HG03097 (cell line): Measurements from ENCODE around the gene COMT.
"Not testable (repeated sequence)": the region's sequence is repeated elsewhere in the genome, so short reads cannot be mapped to it uniquely, and the experiment has no call there.

Source experiments
- ATAC-seq: cut with Tn5 transposase; IDR thresholded peaks from one replicate; pipeline ENCODE4 v1.9.1; 2021; ENCODE audit not compliant: unreplicated experiment, low FRiP score

The COMT gene

DNA sequence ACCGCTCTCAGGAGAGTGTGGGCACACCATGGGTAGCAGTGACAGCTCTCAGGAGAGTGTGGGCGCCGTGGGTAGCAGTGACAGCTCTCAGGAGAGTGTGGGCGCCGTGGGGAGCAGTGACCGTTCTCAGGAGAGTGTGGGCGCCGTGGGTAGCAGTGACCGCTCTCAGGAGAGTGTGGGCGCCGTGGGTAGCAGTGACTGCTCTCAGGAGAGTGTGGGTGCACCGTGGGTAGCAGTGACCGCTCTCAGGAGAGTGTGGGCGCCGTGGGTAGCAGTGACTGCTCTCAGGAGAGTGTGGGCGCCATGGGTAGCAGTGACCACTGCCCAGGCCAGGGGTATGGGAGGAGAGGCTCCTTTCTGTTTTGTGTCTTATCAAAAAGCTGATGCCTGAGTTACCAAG, 33.7 kb upstream of the COMT start:
- ATAC-seq = not testable (repeated sequence)

GRCh38 chr22:19909350-19910179, 32.0 kb upstream of the COMT start:
- no peak for ATAC-seq

DNA sequence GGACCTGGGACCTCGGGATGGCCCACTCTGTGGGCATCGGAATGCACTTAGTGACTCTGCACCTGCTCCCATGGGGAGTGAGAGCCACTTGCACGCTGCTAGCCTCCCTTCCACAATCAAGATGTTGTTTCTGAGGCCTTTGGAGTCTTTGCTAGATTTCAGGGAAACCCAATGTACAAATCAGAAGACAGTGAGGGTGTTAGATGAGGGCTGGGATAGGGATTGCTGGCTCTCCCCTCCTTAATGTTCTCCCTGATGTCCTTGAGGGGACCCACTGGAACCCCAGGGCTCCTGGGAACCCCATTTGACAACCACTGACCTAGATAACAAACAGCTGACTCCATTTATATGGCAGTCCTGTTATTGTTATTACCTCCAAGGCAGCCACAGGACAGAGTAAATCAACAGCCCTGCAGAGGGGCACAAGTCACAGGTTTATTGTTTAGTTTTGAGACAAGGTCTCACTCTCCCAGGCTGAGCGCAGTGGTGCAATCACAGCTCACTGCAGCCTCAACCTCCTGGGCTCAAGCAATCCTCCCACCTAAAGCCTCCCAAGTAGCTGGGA, 31.3 kb upstream of the COMT start:
- ATAC-seq = no peak

DNA sequence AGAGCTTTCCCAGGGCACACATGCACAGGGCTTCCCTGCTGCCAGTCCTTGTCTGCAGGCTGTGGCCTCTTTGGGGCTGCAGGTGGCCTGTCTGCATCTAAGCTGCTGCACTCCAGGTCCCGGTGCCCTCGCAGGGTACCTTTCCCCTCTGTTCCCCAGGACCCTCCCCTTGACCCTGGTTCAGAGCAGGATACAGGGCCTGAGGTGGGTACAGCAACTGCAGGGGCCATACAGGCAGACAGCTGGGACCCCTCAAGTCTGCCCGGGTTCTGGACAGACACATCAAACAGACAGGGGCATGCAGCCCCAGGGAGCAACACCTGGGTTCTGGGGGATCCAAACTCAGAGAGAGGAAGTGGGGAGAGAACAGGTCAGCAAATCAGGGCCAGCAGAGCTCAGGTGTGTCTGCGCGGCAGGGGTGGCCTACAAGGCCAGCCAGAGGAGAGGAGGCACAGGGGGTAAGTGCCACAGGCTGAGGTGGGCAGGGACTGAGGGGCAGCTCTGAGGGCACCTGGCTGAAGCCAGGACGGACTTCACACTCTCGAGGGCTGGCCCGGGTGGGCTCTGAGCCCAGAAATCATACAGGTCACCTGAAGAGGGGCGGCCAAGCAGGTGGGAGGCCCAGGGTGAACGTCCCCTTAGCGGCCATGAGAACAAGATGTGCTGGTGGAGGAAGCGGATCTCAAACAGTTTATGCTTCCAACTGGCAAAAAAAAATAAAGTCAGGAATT, 29.9 kb upstream of the COMT start:
- ATAC-seq = no peak

DNA sequence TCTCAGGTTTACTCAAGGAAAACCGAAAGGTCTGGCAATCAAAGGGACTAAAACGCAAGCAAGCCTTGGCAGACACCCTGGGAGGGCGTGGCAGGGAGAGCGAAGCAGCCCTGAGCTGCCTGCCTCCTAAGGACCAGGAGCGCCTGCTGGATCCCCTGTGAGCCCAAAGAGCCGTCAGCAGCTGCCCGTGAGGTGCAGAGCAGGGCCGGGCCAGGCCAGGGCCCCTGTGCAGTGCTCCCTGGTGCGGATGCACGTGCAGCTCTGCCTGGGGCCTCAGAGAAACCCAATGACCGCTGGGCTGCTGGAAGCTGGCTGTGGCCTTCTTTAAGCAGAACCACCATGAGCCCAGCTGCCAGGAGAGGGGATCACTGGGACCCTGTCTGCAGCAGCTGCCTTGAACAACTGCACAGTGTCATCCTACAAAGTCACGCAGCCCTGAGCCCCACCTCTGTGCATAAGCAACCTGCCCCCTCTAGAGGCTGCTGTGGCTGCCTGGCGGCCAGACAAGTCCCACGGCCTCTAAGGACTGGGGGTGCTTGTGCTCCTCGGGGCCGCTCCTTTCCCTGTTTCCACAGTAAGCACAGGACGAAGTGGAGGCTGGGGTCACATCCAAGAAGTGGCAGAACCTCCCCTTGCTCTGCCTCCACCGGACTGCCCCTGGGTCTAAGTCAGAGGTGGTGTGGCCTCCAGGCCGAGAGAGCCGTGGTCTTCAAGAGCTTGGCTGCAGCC, 29.1 kb upstream of the COMT start:
- no peak for ATAC-seq

- ATAC-seq = no peak
Measured at GRCh38 chr22:19913337-19913936, 28.1 kb upstream of the COMT start.

GRCh38 chr22:19914201-19914943, 27.2 kb upstream of the COMT start:
- ATAC-seq = no peak

GRCh38 chr22:19915287-19915954, 26.2 kb upstream of the COMT start:
- no peak for ATAC-seq

GRCh38 chr22:19916006-19916405, 25.6 kb upstream of the COMT start:
- no peak for ATAC-seq

DNA sequence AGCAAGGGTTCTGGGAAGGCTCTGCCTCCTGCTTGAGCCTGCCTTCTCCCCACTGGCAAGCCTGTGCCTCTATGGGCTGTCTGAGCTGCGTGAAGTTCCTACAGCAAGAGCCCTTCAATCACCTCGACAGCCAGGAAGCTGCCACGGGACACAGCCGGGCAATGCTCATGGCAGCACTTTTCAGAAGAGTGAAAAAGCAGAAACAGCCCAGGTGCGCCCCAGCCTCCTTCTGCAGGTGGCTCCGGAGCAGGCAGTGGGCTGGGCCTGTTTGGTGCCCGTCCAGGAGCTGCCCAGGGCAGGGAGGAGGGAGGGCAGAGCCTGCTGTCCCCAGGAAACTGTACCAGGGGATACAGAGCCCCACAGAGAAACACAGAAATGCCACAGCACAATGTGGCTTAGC, 24.6 kb upstream of the COMT start:
- no peak for ATAC-seq

- ATAC-seq = no peak
Measured at GRCh38 chr22:19917389-19918138, 24.0 kb upstream of the COMT start.

- ATAC-seq = no peak
Measured at GRCh38 chr22:19918332-19919106, 23.1 kb upstream of the COMT start.

DNA sequence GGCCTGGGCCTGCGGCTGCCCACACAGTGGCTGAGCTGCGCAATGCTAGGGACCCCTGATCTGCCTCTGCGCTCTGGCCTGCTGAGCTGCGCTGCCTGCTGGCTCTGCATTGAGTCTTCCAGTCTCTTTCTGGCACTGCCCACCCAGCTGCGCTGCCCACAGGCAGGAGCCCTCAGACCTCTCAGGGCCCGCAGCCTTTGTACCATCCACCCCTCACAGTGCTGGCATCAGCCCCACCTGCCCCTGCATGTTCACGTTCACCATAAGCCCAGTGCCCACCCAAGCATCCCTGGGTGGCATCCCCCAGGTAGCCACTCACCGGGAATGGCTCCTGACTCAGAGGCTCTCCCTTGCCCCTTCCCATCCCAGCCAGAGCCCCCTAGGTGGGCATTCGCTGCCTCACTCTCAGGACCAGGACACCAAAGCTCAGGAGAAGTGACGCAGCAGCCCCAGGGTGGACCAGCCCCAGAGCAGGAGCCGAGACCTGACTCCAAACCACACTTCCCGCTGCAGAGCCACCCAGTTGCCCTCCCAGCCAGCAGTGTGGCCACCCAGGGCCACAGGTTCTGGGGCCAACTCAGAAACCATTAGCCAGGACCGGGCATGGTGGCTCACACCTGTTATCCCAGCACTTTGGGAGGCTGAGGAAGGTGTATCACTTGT, 21.7 kb upstream of the COMT start:
- no peak for ATAC-seq

DNA sequence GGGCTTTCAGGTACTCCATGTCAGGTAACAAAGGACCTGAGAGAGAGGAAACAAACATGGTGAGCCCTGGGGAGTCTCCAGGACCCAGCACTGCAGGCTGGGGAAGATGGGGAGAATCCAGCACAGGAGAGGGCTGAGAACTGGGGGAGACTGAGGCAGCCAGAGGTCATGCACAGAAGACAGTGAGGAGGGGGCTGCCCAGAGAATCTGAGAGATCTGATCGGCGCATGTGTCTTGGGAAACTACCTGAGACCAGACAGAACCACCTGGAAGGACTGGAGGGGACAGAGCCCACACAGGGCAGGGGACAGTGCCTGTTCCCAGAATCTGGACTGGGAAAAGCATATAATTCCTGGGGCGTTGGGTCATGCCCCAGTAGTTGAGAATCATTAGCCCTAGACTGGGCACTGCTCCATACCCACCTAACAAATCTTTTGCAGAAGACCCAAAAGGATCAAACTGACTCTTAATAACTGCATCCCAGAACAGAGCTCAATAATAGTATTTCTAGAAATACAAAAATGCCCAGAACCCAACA, 20.0 kb upstream of the COMT start:
- ATAC-seq = no peak

GRCh38 chr22:19923914-19924513, 17.6 kb upstream of the COMT start:
- no peak for ATAC-seq

- not testable (repeated sequence) for ATAC-seq
Measured at GRCh38 chr22:19926028-19926427, 15.5 kb upstream of the COMT start.

- no peak for ATAC-seq
Measured at GRCh38 chr22:19927696-19928095, 13.9 kb upstream of the COMT start.
